Measurements from ENCODE around the gene ANAPC16. TPM values are rescaled to one million over a fixed set of nuclear protein-coding genes. Genes with fewer than 3 reads are reported as not detected.
"Not testable (repeated sequence)": the region's sequence is repeated elsewhere in the genome, so short reads cannot be mapped to it uniquely, and the experiment has no call there.

ANAPC16 gene
- total and polyA plus RNA-seq, 4 donors, result 67.9 to 138 (median 91.4) TPM

- ATAC-seq (ENCODE audit: insufficient read depth, low FRiP score) (no peak), DNase-seq (no peak)
- 91% methylated on average over 7 of the region's 7 CpGs for WGBS, 2 donors
- no peak overlapping the region for H3K9ac ChIP-seq (ENCODE audit: insufficient read depth in 1 of 2, low read length in 2 of 2)
- no peak for TF ChIP-seq CTCF (IDR thresholded peaks at IDR 0.05; ENCODE audit: control extremely low read depth, extremely low read depth)
- H3K4me1 ChIP-seq (ENCODE audit: control insufficient read depth in 5 of 5, insufficient read depth in 5 of 5, low read length in 5 of 5), result no peaks in the 10 kb centered on the region
- H3K27me3 ChIP-seq (ENCODE audit: control insufficient read depth in 3 of 3, insufficient read depth in 3 of 3, low read length in 2 of 3), result no peaks in the 10 kb centered on the region
- peaks cover 8 to 34% (median 21%) of the 10 kb centered on the region in 4 donors for H3K36me3 ChIP-seq (ENCODE audit: control insufficient read depth in 4 of 4, insufficient read depth in 4 of 4, low read length in 4 of 4)
- no peak overlapping the region for H3K27ac ChIP-seq (ENCODE audit: low read depth in 1 of 2, low read length in 1 of 2)
- no peak overlapping the region for H3K4me3 ChIP-seq
- no peaks in the 10 kb centered on the region for H3K9me3 ChIP-seq (ENCODE audit: control insufficient read depth in 4 of 4, insufficient read depth in 3 of 4, low read length in 3 of 4)
Observed at GRCh38 chr10:72206511-72207229, 9.1 kb upstream of the ANAPC16 start.

- H3K4me3 ChIP-seq; H3K27me3 ChIP-seq (ENCODE audit: control insufficient read depth in 3 of 3, insufficient read depth in 3 of 3, low read length in 2 of 3); H3K27ac ChIP-seq (ENCODE audit: low read depth in 1 of 2, low read length in 1 of 2); DNase-seq; H3K9me3 ChIP-seq (ENCODE audit: control insufficient read depth in 4 of 4, insufficient read depth in 3 of 4, low read length in 3 of 4); ATAC-seq (ENCODE audit: insufficient read depth, low FRiP score); H3K9ac ChIP-seq (ENCODE audit: insufficient read depth in 1 of 2, low read length in 2 of 2); H3K4me1 ChIP-seq (ENCODE audit: control insufficient read depth in 5 of 5, insufficient read depth in 5 of 5, low read length in 5 of 5): not testable (repeated sequence)
- H3K36me3 ChIP-seq (ENCODE audit: control insufficient read depth in 4 of 4, insufficient read depth in 4 of 4, low read length in 4 of 4), result peaks cover 8 to 37% (median 16%) of the 10 kb centered on the region in 4 donors
- whole genome bisulfite sequencing, 2 donors, result 43 to 68% methylated on average over 2 of the region's 2 CpGs
Observed at GRCh38 chr10:72208526-72208925, 7.3 kb upstream of the ANAPC16 start.

- not testable (repeated sequence) for H3K4me1 ChIP-seq (ENCODE audit: control insufficient read depth in 5 of 5, insufficient read depth in 5 of 5, low read length in 5 of 5); H3K4me3 ChIP-seq; H3K9me3 ChIP-seq (ENCODE audit: control insufficient read depth in 4 of 4, insufficient read depth in 3 of 4, low read length in 3 of 4); H3K27me3 ChIP-seq (ENCODE audit: control insufficient read depth in 3 of 3, insufficient read depth in 3 of 3, low read length in 2 of 3); H3K27ac ChIP-seq (ENCODE audit: low read depth in 1 of 2, low read length in 1 of 2); DNase-seq; ATAC-seq (ENCODE audit: insufficient read depth, low FRiP score); H3K9ac ChIP-seq (ENCODE audit: insufficient read depth in 1 of 2, low read length in 2 of 2)
- 95% methylated on average over 11 of the region's 11 CpGs for WGBS, 2 donors
- peaks cover 0 to 31% (median 11%) of the 10 kb centered on the region in 4 donors for H3K36me3 ChIP-seq (ENCODE audit: control insufficient read depth in 4 of 4, insufficient read depth in 4 of 4, low read length in 4 of 4)
Observed at GRCh38 chr10:72211381-72211780, 4.4 kb upstream of the ANAPC16 start.

- not testable (repeated sequence) for H3K4me3 ChIP-seq; H3K9me3 ChIP-seq (ENCODE audit: control insufficient read depth in 4 of 4, insufficient read depth in 3 of 4, low read length in 3 of 4); H3K27ac ChIP-seq (ENCODE audit: low read depth in 1 of 2, low read length in 1 of 2); ATAC-seq (ENCODE audit: insufficient read depth, low FRiP score); DNase-seq; H3K9ac ChIP-seq (ENCODE audit: insufficient read depth in 1 of 2, low read length in 2 of 2); H3K27me3 ChIP-seq (ENCODE audit: control insufficient read depth in 3 of 3, insufficient read depth in 3 of 3, low read length in 2 of 3)
- Histone ChIP-seq H3K36me3 (ENCODE audit: control insufficient read depth in 4 of 4, insufficient read depth in 4 of 4, low read length in 4 of 4) (peaks cover 0 to 29% (median 11%) of the 10 kb centered on the region in 4 donors), H3K4me1 (ENCODE audit: control insufficient read depth in 5 of 5, insufficient read depth in 5 of 5, low read length in 5 of 5) (peaks cover 0 to 12% (median 2%) of the 10 kb centered on the region in 5 donors)
- WGBS, 2 donors, result 94 to 97% methylated on average over 2 of the region's 2 CpGs
Observed at GRCh38 chr10:72211832-72212231, 4.0 kb upstream of the ANAPC16 start.

- Histone ChIP-seq H3K9ac (ENCODE audit: insufficient read depth in 1 of 2, low read length in 2 of 2) (no peak overlapping the region), H3K27me3 (ENCODE audit: control insufficient read depth in 3 of 3, insufficient read depth in 3 of 3, low read length in 2 of 3) (no peaks in the 10 kb centered on the region), H3K4me3 (no peak overlapping the region), H3K4me1 (ENCODE audit: control insufficient read depth in 5 of 5, insufficient read depth in 5 of 5, low read length in 5 of 5) (peaks cover 0 to 22% (median 5%) of the 10 kb centered on the region in 5 donors), H3K27ac (ENCODE audit: low read depth in 1 of 2, low read length in 1 of 2) (peak overlapping the region in 1 of 2 donors; percentile 73), H3K9me3 (ENCODE audit: control insufficient read depth in 4 of 4, insufficient read depth in 3 of 4, low read length in 3 of 4) (no peaks in the 10 kb centered on the region), H3K36me3 (ENCODE audit: control insufficient read depth in 4 of 4, insufficient read depth in 4 of 4, low read length in 4 of 4) (peaks cover 0 to 6% (median 5%) of the 10 kb centered on the region in 4 donors)
- WGBS, 2 donors, result 13 to 28% methylated on average over 1 of the region's 1 CpG
- no peak for TF ChIP-seq CTCF (IDR thresholded peaks at IDR 0.05; ENCODE audit: control extremely low read depth, extremely low read depth)
- no peak for DNase-seq
- no peak for ATAC-seq (ENCODE audit: insufficient read depth, low FRiP score)
Observed at GRCh38 chr10:72218325-72218724, 2.5 kb downstream of the ANAPC16 start.
